Measurements from ENCODE around the gene IFNAR2.

The IFNAR2 gene

GRCh38 chr21:33229784-33230544, at the start of gene IFNAR2:
Gene IFNAR2 (plus strand): TSS chr21:33229938. CDS start chr21:33241923, 11,985 bp downstream.
- H3K27me3 ChIP-seq (ENCODE audit: insufficient read depth, low read length), result no peaks in the 10 kb centered on the region

GRCh38 chr21:33185852-33186251, 43.9 kb upstream of the IFNAR2 start:
- H3K4me1 ChIP-seq (ENCODE audit: insufficient read depth, low read length), result no peaks in the 10 kb centered on the region
- peaks cover 11% of the 10 kb centered on the region for H3K27me3 ChIP-seq (ENCODE audit: insufficient read depth, low read length)
- no peak overlapping the region for H3K4me3 ChIP-seq (ENCODE audit: low read length)
- H2AFZ ChIP-seq (ENCODE audit: low read depth, low read length), result no peak overlapping the region
- H3K36me3 ChIP-seq (ENCODE audit: insufficient read depth, low read length), result no peaks in the 10 kb centered on the region
- H3K9me3 ChIP-seq (ENCODE audit: low read length), result no peaks in the 10 kb centered on the region

More at GRCh38 chr21:33229784-33230544, at the start of gene IFNAR2:
- H3K4me1 ChIP-seq (ENCODE audit: insufficient read depth, low read length), result peaks cover 10% of the 10 kb centered on the region
- peak within 1 kb of the TSS; percentile 100 for H2AFZ ChIP-seq (ENCODE audit: low read depth, low read length)
- H3K36me3 ChIP-seq (ENCODE audit: insufficient read depth, low read length), result no peaks in the 10 kb centered on the region
- H3K9me3 ChIP-seq (ENCODE audit: low read length), result no peaks in the 10 kb centered on the region
- peak within 1 kb of the TSS; percentile 82 for H3K4me3 ChIP-seq (ENCODE audit: low read length)

- Histone ChIP-seq H3K27me3 (ENCODE audit: insufficient read depth, low read length) (peaks cover 16% of the 10 kb centered on the region), H3K9me3 (ENCODE audit: low read length) (no peaks in the 10 kb centered on the region), H3K36me3 (ENCODE audit: insufficient read depth, low read length) (no peaks in the 10 kb centered on the region), H3K4me3 (ENCODE audit: low read length) (no peak overlapping the region), H2AFZ (ENCODE audit: low read depth, low read length) (no peak overlapping the region), H3K4me1 (ENCODE audit: insufficient read depth, low read length) (no peaks in the 10 kb centered on the region)
Observed at GRCh38 chr21:33187276-33187675, 42.5 kb upstream of the IFNAR2 start.

- peaks cover 18% of the 10 kb centered on the region for H3K27me3 ChIP-seq (ENCODE audit: insufficient read depth, low read length)
Observed at GRCh38 chr21:33189237-33189636, 40.5 kb upstream of the IFNAR2 start.

GRCh38 chr21:33189824-33190223, 39.9 kb upstream of the IFNAR2 start:
- no peak overlapping the region for H3K4me3 ChIP-seq (ENCODE audit: low read length)
- H3K4me1 ChIP-seq (ENCODE audit: insufficient read depth, low read length), result no peaks in the 10 kb centered on the region
- no peaks in the 10 kb centered on the region for H3K9me3 ChIP-seq (ENCODE audit: low read length)
- H3K27me3 ChIP-seq (ENCODE audit: insufficient read depth, low read length), result peaks cover 18% of the 10 kb centered on the region
- no peaks in the 10 kb centered on the region for H3K36me3 ChIP-seq (ENCODE audit: insufficient read depth, low read length)
- H2AFZ ChIP-seq (ENCODE audit: low read depth, low read length), result no peak overlapping the region

More at GRCh38 chr21:33189237-33189636, 40.5 kb upstream of the IFNAR2 start:
- Histone ChIP-seq H3K4me1 (ENCODE audit: insufficient read depth, low read length) (no peaks in the 10 kb centered on the region), H3K36me3 (ENCODE audit: insufficient read depth, low read length) (no peaks in the 10 kb centered on the region), H2AFZ (ENCODE audit: low read depth, low read length) (no peak overlapping the region), H3K4me3 (ENCODE audit: low read length) (no peak overlapping the region), H3K9me3 (ENCODE audit: low read length) (no peaks in the 10 kb centered on the region)

GRCh38 chr21:33196941-33197374, 32.8 kb upstream of the IFNAR2 start:
- Histone ChIP-seq H3K4me3 (ENCODE audit: low read length) (no peak overlapping the region), H3K9me3 (ENCODE audit: low read length) (no peaks in the 10 kb centered on the region), H2AFZ (ENCODE audit: low read depth, low read length) (no peak overlapping the region), H3K27me3 (ENCODE audit: insufficient read depth, low read length) (peaks cover 13% of the 10 kb centered on the region), H3K4me1 (ENCODE audit: insufficient read depth, low read length) (peaks cover 3% of the 10 kb centered on the region), H3K36me3 (ENCODE audit: insufficient read depth, low read length) (no peaks in the 10 kb centered on the region)

- Histone ChIP-seq H3K4me3 (ENCODE audit: low read length) (no peak overlapping the region), H2AFZ (ENCODE audit: low read depth, low read length) (no peak overlapping the region), H3K27me3 (ENCODE audit: insufficient read depth, low read length) (peaks cover 11% of the 10 kb centered on the region), H3K4me1 (ENCODE audit: insufficient read depth, low read length) (peaks cover 3% of the 10 kb centered on the region), H3K9me3 (ENCODE audit: low read length) (no peaks in the 10 kb centered on the region), H3K36me3 (ENCODE audit: insufficient read depth, low read length) (no peaks in the 10 kb centered on the region)
Observed at GRCh38 chr21:33197496-33197895, 32.2 kb upstream of the IFNAR2 start.

- Histone ChIP-seq H3K27me3 (ENCODE audit: insufficient read depth, low read length) (peaks cover 10% of the 10 kb centered on the region), H3K4me1 (ENCODE audit: insufficient read depth, low read length) (peaks cover 3% of the 10 kb centered on the region), H2AFZ (ENCODE audit: low read depth, low read length) (no peak overlapping the region), H3K4me3 (ENCODE audit: low read length) (no peak overlapping the region), H3K36me3 (ENCODE audit: insufficient read depth, low read length) (no peaks in the 10 kb centered on the region), H3K9me3 (ENCODE audit: low read length) (no peaks in the 10 kb centered on the region)
Observed at GRCh38 chr21:33198346-33199099, 31.2 kb upstream of the IFNAR2 start.

- Histone ChIP-seq H3K4me1 (ENCODE audit: insufficient read depth, low read length) (peaks cover 3% of the 10 kb centered on the region), H3K4me3 (ENCODE audit: low read length) (no peak overlapping the region), H3K27me3 (ENCODE audit: insufficient read depth, low read length) (peaks cover 10% of the 10 kb centered on the region), H3K9me3 (ENCODE audit: low read length) (no peaks in the 10 kb centered on the region), H2AFZ (ENCODE audit: low read depth, low read length) (no peak overlapping the region), H3K36me3 (ENCODE audit: insufficient read depth, low read length) (no peaks in the 10 kb centered on the region)
Observed at GRCh38 chr21:33199100-33199464, 30.7 kb upstream of the IFNAR2 start.

- H3K4me3 ChIP-seq (ENCODE audit: low read length), result no peak overlapping the region
- H2AFZ ChIP-seq (ENCODE audit: low read depth, low read length), result no peak overlapping the region
- H3K27me3 ChIP-seq (ENCODE audit: insufficient read depth, low read length), result peaks cover 10% of the 10 kb centered on the region
- H3K36me3 ChIP-seq (ENCODE audit: insufficient read depth, low read length), result no peaks in the 10 kb centered on the region
- H3K9me3 ChIP-seq (ENCODE audit: low read length), result no peaks in the 10 kb centered on the region
- H3K4me1 ChIP-seq (ENCODE audit: insufficient read depth, low read length), result peaks cover 3% of the 10 kb centered on the region
Observed at GRCh38 chr21:33199516-33200217, 30.1 kb upstream of the IFNAR2 start.

- H3K27me3 ChIP-seq (ENCODE audit: insufficient read depth, low read length), result peaks cover 10% of the 10 kb centered on the region
- peaks cover 2% of the 10 kb centered on the region for H3K4me1 ChIP-seq (ENCODE audit: insufficient read depth, low read length)
- no peak overlapping the region for H3K4me3 ChIP-seq (ENCODE audit: low read length)
- H3K36me3 ChIP-seq (ENCODE audit: insufficient read depth, low read length), result no peaks in the 10 kb centered on the region
- no peaks in the 10 kb centered on the region for H3K9me3 ChIP-seq (ENCODE audit: low read length)
- H2AFZ ChIP-seq (ENCODE audit: low read depth, low read length), result no peak overlapping the region
Observed at GRCh38 chr21:33201956-33202355, 27.8 kb upstream of the IFNAR2 start.

GRCh38 chr21:33202464-33203363, 27.0 kb upstream of the IFNAR2 start:
- Histone ChIP-seq H3K4me1 (ENCODE audit: insufficient read depth, low read length) (no peaks in the 10 kb centered on the region), H3K4me3 (ENCODE audit: low read length) (no peak overlapping the region), H3K36me3 (ENCODE audit: insufficient read depth, low read length) (no peaks in the 10 kb centered on the region), H2AFZ (ENCODE audit: low read depth, low read length) (no peak overlapping the region), H3K9me3 (ENCODE audit: low read length) (no peaks in the 10 kb centered on the region), H3K27me3 (ENCODE audit: insufficient read depth, low read length) (peaks cover 8% of the 10 kb centered on the region)

All from neuron (in vitro differentiated cells).